ENCODE measurements around the gene FBXL14. TPM values are rescaled to one million over a fixed set of nuclear protein-coding genes. Genes with fewer than 3 reads are reported as not detected.

FBXL14 gene
- total RNA-seq, 1 donor from 2014 or later = 21.6 TPM

GRCh38 chr12:1591543-1591942 is 2.8 kb downstream of the FBXL14 start:
- ATAC-seq (ENCODE audit: low read depth) (no peak), DNase-seq (no peak)
- no peaks in the 10 kb centered on the region for H3K9me3 Mint-ChIP-seq
- CTCF ChIA-PET = interaction anchor here (1.2 to 3.9 kb wide), 3 partner anchors 12 to 775 kb away, joined by 3 to 22 read pairs (median 16); no protein-coding TSS in a partner anchor
- intact Hi-C loops (cut with micrococcal nuclease) = loop anchor here (5.0 kb wide), 1 partner anchor 384 kb away; no protein-coding TSS in a partner anchor
- H3K4me3 Mint-ChIP-seq = peak overlapping the region; percentile 92
- H3K4me1 Mint-ChIP-seq = peaks cover 67% of the 10 kb centered on the region
- POLR2A ChIA-PET = interaction anchor here (2.2 kb wide), 1 partner anchor 10 kb away, joined by 21 read pairs; no protein-coding TSS in a partner anchor
- TF ChIP-seq CTCF (IDR thresholded peaks at IDR 0.05) = no peak
- H3K27ac Mint-ChIP-seq = peak overlapping the region; percentile 92
- peaks cover 31% of the 10 kb centered on the region for H3K36me3 Mint-ChIP-seq (ENCODE audit: low read depth)
- no peaks in the 10 kb centered on the region for H3K27me3 Mint-ChIP-seq

GRCh38 chr12:1591034-1591433 is 3.3 kb downstream of the FBXL14 start:
- DNase-seq (no peak), ATAC-seq (ENCODE audit: low read depth) (no peak)
- ChIA-PET CTCF (interaction anchor here (1.2 to 3.9 kb wide), 3 partner anchors 14 to 775 kb away, joined by 3 to 22 read pairs (median 4); no protein-coding TSS in a partner anchor), POLR2A (no interaction called here)
- Mint-ChIP-seq H3K9me3 (no peaks in the 10 kb centered on the region), H3K27me3 (no peaks in the 10 kb centered on the region), H3K36me3 (ENCODE audit: low read depth) (peaks cover 34% of the 10 kb centered on the region), H3K27ac (peak overlapping the region; percentile 8), H3K4me1 (peaks cover 67% of the 10 kb centered on the region), H3K4me3 (peak overlapping the region; percentile 72)
- TF ChIP-seq CTCF (IDR thresholded peaks at IDR 0.05) = no peak
- intact Hi-C loops (cut with micrococcal nuclease) = loop anchor here (5.0 kb wide), 1 partner anchor 384 kb away; no protein-coding TSS in a partner anchor

GRCh38 chr12:1590221-1590979 is 4.0 kb downstream of the FBXL14 start:
- Mint-ChIP-seq H3K27ac (no peak overlapping the region), H3K4me3 (peak overlapping the region; percentile 72), H3K27me3 (no peaks in the 10 kb centered on the region), H3K36me3 (ENCODE audit: low read depth) (peaks cover 37% of the 10 kb centered on the region), H3K9me3 (no peaks in the 10 kb centered on the region), H3K4me1 (peaks cover 62% of the 10 kb centered on the region)
- TF ChIP-seq CTCF (IDR thresholded peaks at IDR 0.05) = no peak
- DNase-seq (no peak), ATAC-seq (ENCODE audit: low read depth) (no peak)
- POLR2A ChIA-PET = no interaction called here
- intact Hi-C loops (cut with micrococcal nuclease) = loop anchor here (5.0 kb wide), 1 partner anchor 383 kb away; no protein-coding TSS in a partner anchor
- CTCF ChIA-PET = interaction anchor here (1.4 to 3.8 kb wide), 2 partner anchors 15 to 472 kb away, joined by 4 to 24 read pairs; no protein-coding TSS in a partner anchor

- Mint-ChIP-seq H3K27ac (peak overlapping the region; percentile 42), H3K4me1 (peaks cover 56% of the 10 kb centered on the region), H3K9me3 (no peaks in the 10 kb centered on the region), H3K4me3 (no peak overlapping the region), H3K27me3 (no peaks in the 10 kb centered on the region), H3K36me3 (ENCODE audit: low read depth) (peaks cover 40% of the 10 kb centered on the region)
- ChIA-PET CTCF (interaction anchor here (0.8 to 3.8 kb wide), 5 partner anchors 13 to 496 kb away, joined by 3 to 24 read pairs (median 4); no protein-coding TSS in a partner anchor), POLR2A (interaction anchor here (0.7 to 1.6 kb wide), 3 partner anchors 13 to 1022 kb away, joined by 3 to 4 read pairs (median 3); no protein-coding TSS in a partner anchor)
- no peak for ATAC-seq (ENCODE audit: low read depth)
- DNase-seq = no peak
- intact Hi-C loops (cut with micrococcal nuclease) = no loop called here
- TF ChIP-seq CTCF (IDR thresholded peaks at IDR 0.05) = no peak
Observed at GRCh38 chr12:1588575-1588947, 5.8 kb downstream of the FBXL14 start.

All from activated B cell treated with CpG ODN at 0.5 μM for 24 hours (primary cell).